Measurements from ENCODE around the gene ARID5B.

- no peak for TF ChIP-seq REST (IDR thresholded peaks at IDR 0.05; ENCODE audit: insufficient read depth in 1 of 2, low read depth in 2 of 2, low read length in 2 of 2)
- TF ChIP-seq POLR2AphosphoS5 (IDR thresholded peaks at IDR 0.05; ENCODE audit: low read depth, low read length) = no peak
- TF ChIP-seq TAF1 (IDR thresholded peaks at IDR 0.05; ENCODE audit: borderline replicate concordance, insufficient read depth, low read length) = no peak
- no peak for TF ChIP-seq SIN3A (IDR thresholded peaks at IDR 0.05; ENCODE audit: borderline replicate concordance, insufficient read depth, low read length)
Observed at GRCh38 chr10:61863981-61864380, 37.5 kb upstream of the ARID5B start.

Data from PFSK-1 (cell line).